ENCODE data around the gene MLLT6. TPM values are rescaled to one million over a fixed set of nuclear protein-coding genes. Genes with fewer than 3 reads are reported as not detected.
A peak's percentile ranks its signal among the peaks of the same experiment; 100 is the strongest.

The MLLT6 gene
- total and polyA plus RNA-seq, 2 of the 13 experiments (the other 11 are each of a cell fraction or from before 2014, with no cell fraction given), result 50.7 to 69.5 TPM

GRCh38 chr17:38719289-38719942, 14.3 kb downstream of the MLLT6 start (continued):
- no peak for TF ChIP-seq E2F5 (CRISPR knock-in tag; conservative IDR thresholded peaks at IDR 0.05)
- no peak for TF ChIP-seq BHLHE40 (IDR thresholded peaks at IDR 0.05; ENCODE audit: low read length)
- no peak for TF ChIP-seq ZNF749 (CRISPR knock-in tag; IDR thresholded peaks at IDR 0.05; ENCODE audit: borderline replicate concordance)
- peak; percentile 70 for TF ChIP-seq RBFOX2 (IDR thresholded peaks at IDR 0.05; ENCODE audit: low read depth, low read length)
- TF ChIP-seq ZNF564 (CRISPR knock-in tag; IDR thresholded peaks at IDR 0.05), result no peak
- no peak for TF ChIP-seq ARID2 (CRISPR knock-in tag; IDR thresholded peaks at IDR 0.05; ENCODE audit: borderline replicate concordance)
- no peak for TF ChIP-seq JUND (CRISPR knock-in tag; IDR thresholded peaks at IDR 0.05)
- peak; percentile 9; the same call in 1 of the 2 replicates for TF ChIP-seq POLR2G (IDR thresholded peaks at IDR 0.05; ENCODE audit: low read depth, low read length)
- TF ChIP-seq POLR2A (IDR thresholded peaks at IDR 0.05; ENCODE audit: insufficient read depth in 1 of 2, low read depth in 2 of 2, low read length in 2 of 2), result peak in 1 of 2 experiments; percentile 2; a peak in 1 of 4 replicates

DNA sequence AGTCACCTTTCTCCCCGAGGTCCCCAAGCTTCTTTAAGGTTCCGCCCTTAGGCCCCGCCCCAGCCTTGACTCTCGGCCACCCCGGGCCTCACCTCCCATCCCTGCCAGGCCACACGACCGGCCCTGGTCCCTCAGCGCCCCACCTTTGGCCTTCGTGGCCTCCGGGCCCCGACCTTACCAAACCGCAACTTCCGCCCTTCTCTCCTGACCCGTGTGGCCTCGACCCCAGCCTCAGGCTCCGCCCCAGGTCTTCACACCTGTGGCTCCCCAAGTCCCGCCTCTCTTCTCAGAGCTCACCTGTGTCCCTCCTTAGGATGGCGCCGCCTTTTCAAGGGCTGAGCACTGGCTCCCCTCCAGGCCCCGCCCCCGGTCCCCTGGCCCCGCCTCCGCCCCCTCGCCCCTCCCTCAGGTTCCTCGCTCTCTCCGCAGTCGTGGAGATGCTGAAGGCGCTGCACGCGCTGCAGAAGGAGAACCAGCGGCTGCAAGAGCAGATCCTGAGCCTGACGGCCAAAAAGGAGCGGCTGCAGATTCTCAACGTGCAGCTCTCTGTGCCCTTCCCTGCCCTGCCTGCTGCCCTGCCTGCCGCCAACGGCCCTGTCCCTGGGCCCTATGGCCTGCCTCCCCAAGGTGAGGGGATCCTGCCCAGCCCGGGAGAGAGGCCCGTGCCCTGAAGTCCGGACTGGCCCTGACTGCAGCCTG, 15.0 kb downstream of the MLLT6 start:
- Histone ChIP-seq H3K4me3 (replicated peaks in 1 of 3; ENCODE audit: insufficient read depth in 1 of 3, low read depth in 2 of 3, low read length in 3 of 3) (no peak overlapping the region), H4K20me1 (ENCODE audit: insufficient read depth, low read length) (no peaks in the 10 kb centered on the region), H2AFZ (ENCODE audit: low read length) (no peak overlapping the region), H3K27me3 (ENCODE audit: control insufficient read depth in 1 of 2, insufficient read depth in 2 of 2, low read length in 2 of 2) (no peaks in the 10 kb centered on the region), H3K9ac (ENCODE audit: insufficient read depth, low read depth, low read length) (no peak overlapping the region), H3K27ac (ENCODE audit: extremely low read length, insufficient read depth, low read length) (no peak overlapping the region), H3K4me1 (ENCODE audit: insufficient read depth, low read length) (peaks cover 30% of the 10 kb centered on the region), H3K4me2 (ENCODE audit: low read depth, low read length) (no peak overlapping the region), H3K36me3 (replicated peaks in 1 of 2; ENCODE audit: control insufficient read depth in 1 of 2, insufficient read depth in 2 of 2, low read length in 2 of 2) (peaks cover 43 to 74% of the 10 kb centered on the region in 2 experiments), H3K79me2 (ENCODE audit: insufficient read depth, low read length) (no peaks in the 10 kb centered on the region), H3K9me3 (ENCODE audit: low read length) (no peaks in the 10 kb centered on the region)
- POLR2A ChIA-PET, result interaction anchor here (2.1 to 7.0 kb wide), 4 partner anchors 9 to 29 kb away, joined by 6 to 92 read pairs (median 16); partner anchors contain the start of gene MLLT6
- in situ Hi-C loops (cut with HindIII; ENCODE audit: extremely low pct_ligation_motif_present, low pct_unique_long_range_greater_than_20kb) (no loop called here), intact Hi-C loops (cut with micrococcal nuclease; ENCODE audit: unreplicated experiment) (loop anchor here (5.0 kb wide), 1 partner anchor 377 kb away; no protein-coding TSS in a partner anchor)
- WGBS (ENCODE audit: low lambda C conversion rate), result 93% methylated on average over 39 of the region's 39 CpGs
- DNase-seq (ENCODE audit: low spot score) (no peak), ATAC-seq (no peak), FAIRE-seq (no peak)
- no TSS peak for BruUV-seq (replicated peaks)
- CTCF ChIA-PET (ENCODE audit: low intra/inter-chr PET ratio, low total read pairs), result no interaction called here
- TF ChIP-seq RBFOX2 (IDR thresholded peaks at IDR 0.05; ENCODE audit: low read depth, low read length) (peak; percentile 65), SUZ12 (IDR thresholded peaks at IDR 0.05; ENCODE audit: low read depth, low read length) (no peak), NFE2L1 (CRISPR knock-in tag; IDR thresholded peaks at IDR 0.05; ENCODE audit: borderline replicate concordance) (0 out of 2 replicates have a peak, but pooled peaks have one; percentile 37), ZNF687 (CRISPR knock-in tag; IDR thresholded peaks at IDR 0.05) (peak; percentile 30; the same call in 1 of the 2 replicates), GABPA (IDR thresholded peaks at IDR 0.05; ENCODE audit: low read depth, low read length) (0 out of 2 replicates have a peak, but pooled peaks have one; percentile 16), GABPA (CRISPR knock-in tag; IDR thresholded peaks at IDR 0.05; ENCODE audit: low read depth) (no peak)
- TF ChIP-seq, protein P1, sequence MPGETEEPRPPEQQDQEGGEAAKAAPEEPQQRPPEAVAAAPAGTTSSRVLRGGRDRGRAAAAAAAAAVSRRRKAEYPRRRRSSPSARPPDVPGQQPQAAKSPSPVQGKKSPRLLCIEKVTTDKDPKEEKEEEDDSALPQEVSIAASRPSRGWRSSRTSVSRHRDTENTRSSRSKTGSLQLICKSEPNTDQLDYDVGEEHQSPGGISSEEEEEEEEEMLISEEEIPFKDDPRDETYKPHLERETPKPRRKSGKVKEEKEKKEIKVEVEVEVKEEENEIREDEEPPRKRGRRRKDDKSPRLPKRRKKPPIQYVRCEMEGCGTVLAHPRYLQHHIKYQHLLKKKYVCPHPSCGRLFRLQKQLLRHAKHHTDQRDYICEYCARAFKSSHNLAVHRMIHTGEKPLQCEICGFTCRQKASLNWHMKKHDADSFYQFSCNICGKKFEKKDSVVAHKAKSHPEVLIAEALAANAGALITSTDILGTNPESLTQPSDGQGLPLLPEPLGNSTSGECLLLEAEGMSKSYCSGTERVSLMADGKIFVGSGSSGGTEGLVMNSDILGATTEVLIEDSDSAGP (CRISPR knock-in tag; IDR thresholded peaks at IDR 0.05; ENCODE audit: borderline replicate concordance), result 0 out of 2 replicates have a peak, but pooled peaks have one; percentile 30

All from HepG2 (cell line).